T47D (cell line): ENCODE measurements around the gene RBBP8.

Source experiments
- DNase-seq, 2 experiments: peaks; one replicate each; pipeline versions ENCODE4 v3.0.0 to v3.0.0-alpha.2; 2011 to 2012; ENCODE audit warnings: low read depth in 1 of 2, low spot score in 1 of 2
- JUND ChIP-seq: IDR thresholded peaks from 2 replicates; pipeline ENCODE4 v1.6.1; 2012; ENCODE audit warnings: low read depth
- in situ Hi-C: cut with HindIII; loops from 2 replicates; pipeline ENCODE4 v1.10.0; 2016; ENCODE audit warnings: low sequenced_read_pairs, low pct_unique_long_range_greater_than_20kb

RBBP8 gene

DNA sequence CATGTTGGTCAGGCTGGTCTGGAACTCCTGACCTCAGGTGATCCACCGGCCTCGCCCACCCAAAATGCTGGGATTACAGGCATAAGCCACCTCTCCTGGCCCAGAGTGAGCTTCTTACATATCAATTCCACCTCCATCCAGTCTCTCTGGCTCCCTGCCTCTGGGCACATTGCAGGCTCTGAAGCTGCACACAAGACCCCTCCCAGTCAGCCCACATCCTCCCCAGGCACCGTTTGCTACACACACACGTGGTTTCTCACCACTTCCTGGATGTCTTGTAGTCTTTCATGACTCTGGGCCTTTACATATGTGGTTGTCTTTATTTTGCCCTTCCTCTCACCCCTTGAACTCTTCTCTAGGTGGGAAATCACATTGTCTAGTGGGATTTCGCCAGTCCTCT is 138.2 kb downstream of the RBBP8 start:
- DNase-seq, result no peak
- TF ChIP-seq JUND, result no peak
- in situ Hi-C loops, result no loop called here

GRCh38 chr18:23072079-23072478 is 139.0 kb downstream of the RBBP8 start:
- no peak for DNase-seq
- no peak for TF ChIP-seq JUND
- in situ Hi-C loops, result no loop called here

GRCh38 chr18:23073996-23074606 is 141.0 kb downstream of the RBBP8 start:
- TF ChIP-seq JUND, result no peak
- in situ Hi-C loops, result no loop called here
- no peak for DNase-seq
